HG03280 (cell line): ENCODE data around the gene ZFPM1.
"Not testable (repeated sequence)": the region's sequence is repeated elsewhere in the genome, so short reads cannot be mapped to it uniquely, and the experiment has no call there.

ENCODE experiments used
- ATAC-seq: cut with Tn5 transposase; IDR thresholded peaks from one replicate; pipeline ENCODE4 v1.9.1; 2021; ENCODE audit warnings: mild to moderate bottlenecking, moderate library complexity; ENCODE audit not compliant: unreplicated experiment

The ZFPM1 gene

DNA sequence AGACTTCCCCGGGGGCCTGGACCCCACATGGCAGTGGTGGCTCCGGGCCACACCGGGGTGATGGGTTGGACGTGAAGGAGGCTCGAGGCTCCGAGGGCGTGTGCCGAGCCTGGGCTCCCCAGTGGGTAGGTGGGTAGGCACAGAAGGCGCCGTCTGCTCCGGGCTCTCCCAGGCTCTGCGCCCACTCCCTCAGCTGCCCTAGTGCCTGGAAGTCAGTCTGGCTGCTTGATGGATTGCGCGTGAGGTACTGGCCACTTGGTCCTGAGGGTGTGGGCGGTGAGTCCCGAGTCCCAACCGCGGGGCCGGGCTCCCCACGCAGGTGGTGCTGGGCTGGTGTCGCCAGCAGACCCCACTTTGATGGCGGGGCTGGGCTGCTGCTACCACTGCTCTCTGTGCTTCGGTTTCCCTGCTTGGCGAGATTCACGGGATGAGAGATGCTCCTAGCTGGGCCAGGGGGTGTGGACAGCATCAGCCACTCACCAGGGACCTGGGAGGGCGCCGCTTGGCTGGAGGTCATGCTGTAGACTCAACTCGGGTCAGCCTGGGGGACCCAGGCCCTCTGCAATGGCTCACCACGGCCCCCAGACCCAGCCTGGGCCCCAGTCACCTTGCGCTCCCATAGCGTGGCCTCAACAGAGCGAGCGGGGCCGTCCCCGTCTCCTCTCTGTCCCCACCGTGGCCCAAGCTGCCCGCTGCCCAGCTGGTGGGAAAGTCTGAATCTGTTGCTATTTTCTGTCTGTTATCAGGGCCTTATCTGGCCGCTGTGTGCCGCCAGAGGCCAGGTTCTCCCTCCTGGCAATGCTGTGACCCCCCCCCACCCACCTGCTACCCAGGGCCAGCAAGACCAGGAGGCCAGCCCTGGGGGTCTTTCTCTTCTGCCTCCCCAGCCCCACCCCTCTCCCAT lies 26.1 kb downstream of the ZFPM1 start:
- ATAC-seq: no peak

DNA sequence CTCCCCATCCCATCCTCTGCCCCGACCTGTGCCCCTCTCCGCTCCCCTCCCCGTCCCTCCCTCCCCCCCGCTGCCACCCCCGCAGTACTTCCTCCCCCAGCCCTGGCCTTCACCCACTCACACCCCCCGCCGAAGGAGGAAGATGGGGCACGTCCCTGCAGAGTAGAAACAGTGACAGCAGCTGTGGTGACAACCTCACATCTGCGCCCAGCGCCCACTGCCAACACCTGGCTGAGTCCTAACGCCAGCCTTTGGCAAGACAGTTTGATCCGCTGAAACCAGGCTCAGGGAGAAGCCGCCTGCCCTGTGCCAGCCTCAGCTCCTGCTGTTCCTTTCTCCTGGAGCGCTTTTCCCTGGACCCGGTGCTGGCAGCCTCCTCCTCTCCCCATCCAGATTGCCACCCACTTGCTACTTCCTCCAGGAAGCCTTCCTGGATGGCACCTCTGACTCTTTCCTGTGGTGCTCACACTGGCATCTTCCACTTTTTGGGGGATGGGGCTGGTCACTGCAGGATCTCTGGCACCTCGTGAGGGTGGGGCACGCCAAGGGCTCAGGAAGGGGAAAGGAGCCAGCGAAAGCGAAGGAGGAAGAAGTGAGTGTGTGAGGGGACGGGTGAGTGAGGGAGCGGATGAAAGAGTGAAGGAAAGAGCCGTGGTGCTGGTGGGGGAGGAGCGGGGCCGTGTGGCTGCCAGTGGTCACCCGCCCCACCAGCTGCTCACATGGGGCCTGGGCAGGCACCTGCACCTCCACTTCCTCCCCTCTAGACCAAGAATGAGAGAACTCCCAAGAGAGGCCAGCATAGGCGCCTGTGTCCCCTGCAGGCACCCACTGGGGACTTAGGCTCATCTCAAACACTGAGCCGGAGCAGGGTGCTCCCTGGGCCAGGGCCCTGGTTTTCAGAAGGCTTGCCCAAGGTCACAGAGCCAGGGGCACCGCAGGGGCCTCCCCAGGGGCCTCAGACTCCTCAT lies 27.0 kb downstream of the ZFPM1 start:
- ATAC-seq: no peak

DNA sequence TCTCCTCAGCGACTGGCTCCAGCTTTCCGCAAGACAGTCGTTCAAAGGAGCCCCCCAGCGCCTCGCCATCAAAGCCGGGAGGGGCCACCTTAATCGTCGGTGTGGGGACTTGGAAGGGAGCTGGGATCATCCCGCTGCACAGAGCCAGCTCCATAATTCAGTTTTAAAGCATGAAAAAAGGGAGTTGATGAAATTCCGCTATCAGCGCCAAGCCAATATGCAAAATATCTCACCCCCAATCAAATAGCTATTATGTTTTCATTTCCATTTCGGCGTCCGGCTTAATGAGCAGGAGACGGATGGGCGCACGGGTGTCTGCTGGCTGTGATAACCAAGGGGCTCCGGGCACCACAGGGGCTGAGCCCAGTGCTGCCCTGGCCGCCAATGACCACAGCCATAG lies 27.7 kb downstream of the ZFPM1 start:
- ATAC-seq: no peak

DNA sequence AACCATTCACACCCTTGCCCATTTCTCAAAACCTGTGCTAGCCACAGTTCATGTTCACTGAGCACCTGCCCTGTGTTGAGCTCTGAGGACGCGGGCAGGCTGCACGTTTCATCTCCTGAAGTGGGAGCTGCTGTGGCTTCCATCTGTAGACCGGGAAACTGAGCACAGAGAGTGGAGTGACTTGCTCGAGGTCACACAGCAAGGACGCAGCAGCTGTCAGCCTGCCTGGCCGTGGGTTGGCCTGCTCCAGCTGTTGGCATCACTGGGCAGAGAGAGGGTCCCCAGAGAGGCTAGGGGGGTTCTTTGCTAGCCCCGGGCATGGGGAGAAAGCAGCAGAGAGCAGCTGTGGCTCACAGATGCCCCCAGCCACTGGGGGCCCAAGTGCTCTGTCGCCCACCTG lies 28.8 kb downstream of the ZFPM1 start:
- ATAC-seq: no peak

DNA sequence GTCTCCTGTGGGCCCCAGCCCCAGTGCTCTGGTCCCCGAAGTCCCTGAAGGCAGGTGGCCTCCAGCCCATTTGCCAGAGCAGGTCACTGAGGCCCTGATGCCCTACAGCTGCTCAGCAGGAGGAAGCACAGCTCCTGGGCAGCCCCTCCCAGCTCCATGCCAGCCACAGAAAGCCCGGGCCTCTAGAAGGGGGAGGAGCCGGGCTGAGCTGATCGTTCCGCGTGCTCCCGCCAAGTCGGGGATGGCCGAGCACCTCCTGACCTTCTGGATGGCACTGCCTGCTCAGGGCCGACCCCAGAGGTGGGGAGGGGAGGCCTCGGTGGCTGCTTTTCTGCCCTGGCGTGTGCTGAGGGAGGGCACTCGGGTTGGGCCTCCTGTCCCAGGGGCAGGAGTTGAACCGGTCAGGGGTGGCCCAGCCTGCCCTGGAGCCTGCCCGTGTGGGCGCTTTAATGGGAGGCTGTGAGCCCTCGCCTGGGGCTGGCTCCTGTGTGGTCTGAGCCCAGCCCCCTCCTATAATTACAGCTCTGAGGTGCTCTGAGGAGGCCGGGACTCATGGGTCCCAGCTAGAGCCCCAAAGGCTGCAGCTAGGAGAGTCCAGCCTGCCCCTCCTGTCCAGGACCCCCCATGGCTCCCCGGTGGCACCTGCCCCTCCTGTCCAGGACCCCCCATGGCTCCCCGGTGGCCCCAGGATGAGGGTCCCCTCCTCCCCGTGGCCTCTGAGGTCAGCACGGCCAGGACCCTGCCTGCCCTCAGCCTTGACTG lies 29.7 kb downstream of the ZFPM1 start:
- ATAC-seq: no peak

DNA sequence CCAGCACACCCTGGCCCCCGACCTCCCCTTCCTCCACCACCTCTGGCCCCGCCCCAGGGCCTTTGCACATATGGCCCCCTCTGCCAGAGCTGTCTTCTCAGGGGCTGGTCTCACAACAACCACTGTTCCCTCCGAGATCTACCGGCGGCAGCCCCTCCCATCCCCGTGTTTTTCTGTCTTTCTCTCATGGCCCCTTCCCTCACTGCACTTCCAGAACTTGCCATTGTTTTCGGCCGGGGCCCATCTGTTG lies 30.2 kb downstream of the ZFPM1 start:
- ATAC-seq: no peak

DNA sequence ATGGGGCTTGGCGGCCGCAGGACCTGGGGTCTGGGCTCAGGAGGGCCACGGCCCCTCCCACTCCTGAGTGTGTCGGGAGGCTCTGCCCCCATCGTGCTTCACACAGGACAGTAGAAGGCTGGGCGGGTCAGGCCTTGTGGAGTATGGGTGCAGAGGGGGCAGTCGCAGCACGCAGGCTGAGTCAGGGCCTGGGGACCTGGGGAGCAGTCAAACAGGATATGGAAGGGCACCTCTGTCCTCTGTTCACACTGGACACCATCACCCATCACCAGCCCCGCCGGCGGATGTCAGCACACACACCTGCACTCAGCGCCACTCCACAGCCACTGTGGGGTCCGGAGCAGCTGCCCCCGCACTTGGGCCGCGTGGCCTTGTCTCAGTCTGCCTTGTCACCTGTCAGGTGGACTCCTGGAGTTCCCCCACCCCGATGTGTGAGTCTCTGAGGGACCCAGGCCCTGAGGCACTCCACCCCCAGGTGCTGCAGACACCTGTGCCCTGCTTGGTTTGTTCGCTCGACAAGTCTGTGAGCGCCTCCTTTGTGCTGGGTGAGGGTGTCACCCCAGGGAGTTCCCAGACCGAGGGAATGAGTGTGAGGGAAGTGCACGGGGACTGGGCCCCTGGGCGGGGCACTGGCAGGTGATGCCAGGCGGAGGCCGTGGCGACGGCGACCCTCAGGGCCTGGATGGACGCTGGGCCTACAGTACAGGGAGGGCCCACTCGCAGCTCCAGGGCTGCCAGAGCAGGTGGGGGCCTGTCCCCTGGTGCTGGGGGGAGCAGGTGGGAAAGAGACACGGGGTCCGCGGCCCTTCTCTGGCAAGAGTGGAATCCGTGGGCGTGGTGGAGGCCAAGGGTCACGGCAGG lies 31.7 kb downstream of the ZFPM1 start:
- ATAC-seq: no peak

DNA sequence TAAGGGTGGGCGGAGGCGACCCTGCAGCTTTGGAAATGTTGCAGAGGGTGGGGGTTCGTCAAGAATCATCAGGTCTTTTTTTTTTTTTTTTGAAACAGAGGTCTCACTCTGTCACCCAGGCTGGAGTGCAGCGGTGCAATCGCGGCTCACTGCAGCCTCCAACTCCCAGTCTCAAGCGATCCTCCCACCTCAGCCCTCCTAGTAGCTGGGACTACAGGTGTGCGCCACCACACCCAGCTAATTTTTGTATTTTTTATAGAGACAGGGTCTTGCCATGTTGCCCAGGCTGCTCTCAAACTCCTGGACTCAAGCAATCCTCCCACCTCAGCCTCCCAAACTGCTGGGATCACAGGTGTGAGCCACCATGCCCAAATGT lies 32.3 kb downstream of the ZFPM1 start:
- not testable (repeated sequence) for ATAC-seq

DNA sequence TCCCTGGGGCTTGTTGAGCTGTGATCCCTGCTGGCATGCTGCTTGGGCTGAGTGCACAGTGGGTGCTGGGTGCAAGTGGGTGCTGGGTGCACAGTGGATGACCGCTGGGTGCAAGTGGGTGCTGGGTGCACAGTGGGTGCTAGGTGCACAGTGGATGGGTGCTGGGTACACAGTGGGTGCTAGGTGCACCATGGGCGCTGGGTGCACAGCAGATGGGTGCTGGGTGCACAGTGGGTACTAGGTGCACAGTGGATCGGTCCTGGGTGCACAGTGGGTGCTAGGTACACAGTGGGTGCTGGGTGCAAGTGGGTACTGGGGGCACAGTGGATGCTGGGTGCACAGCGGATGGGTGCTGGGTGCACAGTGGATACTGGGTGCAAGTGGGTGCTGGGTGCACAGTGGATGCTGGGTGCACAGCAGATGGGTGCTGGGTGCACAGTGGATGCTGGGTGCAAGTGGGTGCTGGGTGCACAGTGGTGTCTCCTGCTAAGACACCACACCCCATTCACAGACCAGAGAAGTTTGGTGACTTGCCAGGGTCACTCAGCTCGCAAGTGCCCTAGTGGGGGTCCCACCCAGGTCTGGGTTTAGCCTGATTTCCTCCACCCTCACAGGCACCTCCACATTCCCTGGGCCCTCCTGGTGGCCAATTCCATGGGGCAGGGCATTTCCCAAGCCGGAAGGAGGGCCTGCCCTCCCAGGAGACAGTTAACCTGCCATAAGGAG lies 33.5 kb downstream of the ZFPM1 start:
- ATAC-seq: no peak

DNA sequence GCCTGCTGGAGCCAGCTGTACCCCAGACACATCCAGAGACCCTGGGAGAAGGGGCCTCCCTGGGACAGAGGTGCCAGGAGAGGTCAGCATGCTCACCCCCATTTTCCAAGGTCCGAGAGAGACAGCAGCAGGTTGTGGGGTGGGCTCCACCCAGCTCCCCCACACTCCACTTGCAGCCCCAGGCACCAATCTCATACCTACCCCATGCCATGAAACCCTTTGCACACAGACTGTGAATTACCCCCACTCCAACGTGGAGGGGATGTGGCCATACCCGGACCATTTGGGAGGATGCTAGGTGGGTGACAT lies 34.0 kb downstream of the ZFPM1 start:
- ATAC-seq: no peak

DNA sequence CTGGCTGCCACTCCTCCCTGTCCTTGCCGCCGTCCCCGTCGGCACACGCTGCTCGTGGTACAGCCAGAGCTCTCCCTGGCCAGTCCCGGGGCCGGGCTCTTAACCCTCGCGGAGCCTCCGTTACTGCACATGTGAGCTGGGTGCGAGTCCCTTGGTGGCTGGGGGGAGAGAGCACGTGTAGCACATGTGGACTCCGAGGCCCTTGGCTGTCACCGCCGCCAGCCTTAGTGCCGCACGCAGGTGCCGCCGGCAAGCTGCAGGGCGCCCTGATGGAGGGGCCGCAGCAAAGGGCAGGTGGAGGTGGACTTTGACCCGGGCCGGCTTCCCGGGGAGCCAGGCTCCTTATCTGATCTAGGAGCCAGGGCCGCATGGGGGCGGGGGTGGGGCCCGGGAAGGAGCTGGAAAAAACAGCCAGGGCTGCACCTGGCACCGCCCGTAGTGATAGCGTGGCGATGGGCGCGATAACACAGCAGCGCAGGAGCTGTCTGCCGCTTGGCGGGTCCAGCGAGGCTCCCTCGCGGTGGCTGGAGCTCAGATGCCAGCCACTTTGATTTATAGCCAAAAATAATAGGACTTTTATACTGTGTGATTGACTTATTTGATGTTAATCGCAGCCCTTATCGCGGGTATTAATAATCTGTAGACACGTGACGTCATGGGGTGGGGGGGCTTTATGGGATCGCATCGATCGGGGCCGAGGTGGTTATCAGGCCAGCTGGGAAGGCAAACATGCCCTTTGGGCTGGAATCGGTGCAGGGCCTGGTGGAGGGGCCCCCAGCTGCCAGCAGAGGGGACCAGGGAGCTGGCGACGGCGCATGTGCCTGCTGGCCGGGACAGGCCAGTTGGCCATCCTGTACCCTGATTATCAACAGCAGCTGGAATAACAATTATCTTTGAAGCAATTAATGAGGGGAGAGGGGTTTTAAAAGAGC lies 35.1 kb downstream of the ZFPM1 start:
- no peak for ATAC-seq

DNA sequence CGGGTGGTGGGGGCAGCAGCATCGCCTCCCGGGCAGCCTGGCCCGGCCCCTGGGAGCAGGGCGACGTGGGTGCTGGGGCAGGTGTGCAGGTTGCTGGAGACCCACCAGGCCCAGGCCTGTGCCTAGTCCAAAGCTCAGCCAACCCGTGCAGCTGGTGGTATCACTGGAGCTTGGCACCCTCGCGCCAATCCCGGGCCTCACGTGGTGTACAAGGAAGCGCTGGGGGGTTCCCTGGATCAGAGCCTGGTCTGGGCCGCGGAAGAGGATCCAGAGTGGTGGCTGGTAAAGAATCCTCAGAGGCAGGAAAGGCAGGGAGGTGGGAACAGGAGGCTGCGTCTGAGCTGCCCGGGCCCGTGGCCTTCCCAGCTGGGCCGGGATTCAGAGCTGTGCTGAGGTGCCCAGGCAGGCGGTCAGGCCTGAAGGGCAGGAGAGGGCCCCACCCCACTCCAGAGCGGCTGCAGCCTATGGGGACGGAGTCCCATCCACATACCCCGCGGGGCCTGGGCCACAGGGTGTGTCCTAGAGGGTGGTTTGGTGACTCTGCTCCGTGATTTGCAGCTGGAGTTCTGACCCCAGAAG lies 36.2 kb downstream of the ZFPM1 start:
- no peak for ATAC-seq

DNA sequence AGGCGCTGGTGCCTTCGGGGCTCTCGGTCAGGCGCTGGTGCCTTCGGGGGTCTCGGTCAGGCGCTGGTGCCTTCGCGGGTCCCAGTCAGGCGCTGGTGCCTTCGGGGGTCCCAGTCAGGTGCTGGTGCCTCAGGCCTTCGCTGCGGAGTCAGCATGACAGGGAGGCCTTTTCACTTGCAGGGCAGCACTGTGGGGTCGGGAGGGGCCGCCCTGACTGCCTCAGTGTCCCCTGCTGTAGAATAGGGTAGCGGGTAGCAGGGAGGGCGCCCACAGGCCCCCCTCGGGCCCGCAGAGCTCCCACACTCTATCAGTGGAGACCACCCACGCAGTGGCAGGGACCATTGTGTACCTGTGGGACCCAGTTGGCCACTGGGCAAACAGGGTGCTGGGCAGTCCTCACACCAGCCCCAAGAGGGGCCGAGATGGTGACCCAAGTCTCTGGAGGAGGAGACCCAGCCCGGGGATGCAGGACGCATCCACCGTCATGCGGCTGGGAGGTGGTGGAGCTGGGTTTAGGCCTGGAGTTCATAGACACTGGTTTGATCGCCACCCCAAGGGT lies 38.0 kb downstream of the ZFPM1 start:
- ATAC-seq: no peak

DNA sequence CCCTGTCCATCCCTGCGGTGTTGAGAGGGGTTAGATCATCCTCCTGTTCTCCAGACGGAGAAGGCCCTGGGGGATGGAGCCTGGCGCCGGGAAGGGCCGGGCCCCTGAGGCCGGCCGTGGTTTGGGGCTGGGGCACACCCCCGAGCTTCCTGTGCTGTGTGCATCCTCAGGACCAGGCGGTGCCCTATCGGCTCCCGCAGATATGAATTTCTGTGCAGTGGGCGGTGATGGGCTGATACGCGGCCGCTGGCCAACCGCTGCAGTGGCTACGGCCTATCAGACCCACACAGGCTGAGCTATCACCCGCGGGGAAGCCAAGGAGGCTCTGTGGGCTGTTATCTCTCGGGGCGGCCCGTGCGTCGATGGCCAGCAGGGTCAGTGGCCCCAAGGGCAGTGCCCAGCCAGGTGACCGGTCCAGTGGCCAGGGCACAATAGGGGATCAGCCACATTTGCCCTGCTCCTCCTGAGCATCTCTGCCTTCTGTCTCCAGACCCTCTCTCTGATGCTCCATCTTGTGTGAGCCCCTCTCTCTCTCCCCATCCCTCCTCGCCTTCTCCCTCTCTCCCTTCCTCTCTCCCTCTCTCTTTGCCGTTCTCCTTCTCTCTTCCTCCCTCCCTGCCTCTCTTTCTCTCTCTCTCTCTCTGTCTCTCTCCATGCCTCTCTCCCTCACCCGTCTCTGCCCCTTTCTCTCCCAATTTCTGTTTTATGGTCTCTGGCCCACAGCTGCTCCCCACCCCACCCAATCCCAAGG lies 38.7 kb downstream of the ZFPM1 start:
- no peak for ATAC-seq

DNA sequence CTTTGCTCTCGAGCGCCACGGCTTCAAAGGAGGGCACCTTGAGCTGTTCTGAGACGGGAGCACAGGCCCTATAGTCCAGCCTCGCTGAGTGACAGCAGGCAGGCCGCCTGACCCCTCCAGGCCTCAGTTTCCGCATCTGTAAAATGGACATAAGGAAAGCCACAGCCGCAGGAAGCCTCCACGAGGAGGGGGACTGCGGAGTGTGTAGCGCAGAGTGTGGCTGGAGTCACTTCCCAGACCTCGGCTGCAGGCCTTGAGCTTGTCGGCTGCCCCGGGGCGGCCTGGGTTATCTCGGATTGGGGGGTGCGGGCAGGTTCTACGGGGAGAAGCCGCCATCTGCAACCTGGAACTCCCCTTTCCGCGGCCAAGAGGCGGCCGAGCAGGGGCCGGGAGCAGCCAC lies 40.8 kb downstream of the ZFPM1 start:
- ATAC-seq: no peak

DNA sequence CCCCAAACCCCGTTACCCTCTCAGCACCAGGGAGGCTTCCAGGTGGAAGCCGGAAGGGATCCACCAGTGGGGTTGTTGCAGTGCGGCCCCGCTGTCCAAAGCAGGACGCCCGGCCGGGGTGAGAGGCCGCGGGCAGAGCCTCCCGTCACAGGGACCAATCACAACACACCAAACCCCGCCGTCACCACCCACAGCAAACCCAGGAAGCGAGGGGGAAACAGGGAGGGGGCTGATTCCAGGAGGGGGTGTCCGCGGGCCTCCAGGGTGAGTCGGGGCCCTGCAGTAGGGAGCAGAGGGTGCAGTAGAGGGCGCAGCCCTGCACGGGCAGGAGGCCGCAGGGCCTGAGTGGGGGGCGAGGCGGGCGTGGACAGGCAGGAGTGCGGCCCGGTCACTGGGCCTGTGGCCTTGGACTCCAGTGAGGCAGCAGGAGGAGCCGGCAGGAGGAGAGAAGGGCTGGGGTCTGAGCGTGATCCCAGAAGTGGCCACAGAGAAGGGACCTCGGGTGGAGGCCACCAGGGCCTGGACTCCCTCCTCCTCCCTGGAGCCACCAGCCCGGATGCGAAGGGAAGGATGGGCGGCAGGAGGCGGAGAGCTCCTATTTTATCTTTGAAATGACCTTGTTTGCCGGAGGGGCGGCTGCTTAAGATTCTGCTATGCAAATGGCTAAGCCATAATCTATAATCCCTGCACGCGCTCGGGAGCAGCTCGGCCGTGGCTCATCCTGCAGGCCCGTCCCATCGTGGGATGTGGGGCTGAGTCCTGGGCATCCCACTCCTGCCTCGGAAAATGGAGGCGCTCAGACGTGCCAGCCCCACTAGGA lies 41.5 kb downstream of the ZFPM1 start:
- no peak for ATAC-seq
